GM08714 (cell line): ENCODE results near the gene ASPRV1.
"Not testable (repeated sequence)": the region's sequence is repeated elsewhere in the genome, so short reads cannot be mapped to it uniquely, and the experiment has no call there.

ENCODE experiments used
- H3K4me3 ChIP-seq: fragments of 200-500 bp; sonication (Bioruptor generic); 2 replicates; pipeline ENCODE4 v1.5.1; 2014; ENCODE audit warnings: mild to moderate bottlenecking, low read length, inconsistent platforms
- ZNF274 ChIP-seq: IDR thresholded peaks from 2 replicates; pipeline ENCODE4 v1.6.1; 2012; ENCODE audit warnings: mild to moderate bottlenecking, low read depth, low read length

The ASPRV1 gene

GRCh38 chr2:69959425-69959824 is 2.0 kb downstream of the ASPRV1 start:
- TF ChIP-seq ZNF274 = no peak
- H3K4me3 ChIP-seq = no peak overlapping the region

- TF ChIP-seq ZNF274 = no peak
- H3K4me3 ChIP-seq = no peak overlapping the region
These were observed 3.0 kb downstream of the ASPRV1 start for GRCh38 chr2:69958480-69958879.

- TF ChIP-seq ZNF274 = no peak
- H3K4me3 ChIP-seq = no peak overlapping the region
These were observed 3.5 kb downstream of the ASPRV1 start for GRCh38 chr2:69957965-69958364.

- no peak overlapping the region for H3K4me3 ChIP-seq
- TF ChIP-seq ZNF274 = no peak
These were observed 4.9 kb downstream of the ASPRV1 start for GRCh38 chr2:69956475-69956979.

- no peak for TF ChIP-seq ZNF274
- H3K4me3 ChIP-seq = no peak overlapping the region
These were observed 6.4 kb downstream of the ASPRV1 start for GRCh38 chr2:69955029-69955428.

GRCh38 chr2:69954084-69954483 is 7.3 kb downstream of the ASPRV1 start:
- no peak overlapping the region for H3K4me3 ChIP-seq
- no peak for TF ChIP-seq ZNF274

GRCh38 chr2:69952336-69953115 is 8.9 kb downstream of the ASPRV1 start:
- H3K4me3 ChIP-seq = no peak overlapping the region
- no peak for TF ChIP-seq ZNF274

GRCh38 chr2:69950671-69951070 is 10.8 kb downstream of the ASPRV1 start:
- H3K4me3 ChIP-seq = not testable (repeated sequence)

- TF ChIP-seq ZNF274 = no peak
- no peak overlapping the region for H3K4me3 ChIP-seq
These were observed 11.2 kb downstream of the ASPRV1 start for GRCh38 chr2:69950241-69950640.

GRCh38 chr2:69948963-69949645 is 12.3 kb downstream of the ASPRV1 start:
- no peak overlapping the region for H3K4me3 ChIP-seq
- no peak for TF ChIP-seq ZNF274

GRCh38 chr2:69948032-69948962 is 13.1 kb downstream of the ASPRV1 start:
- no peak for TF ChIP-seq ZNF274
- no peak overlapping the region for H3K4me3 ChIP-seq

- no peak for TF ChIP-seq ZNF274
- no peak overlapping the region for H3K4me3 ChIP-seq
These were observed 14.0 kb downstream of the ASPRV1 start for GRCh38 chr2:69947325-69947931.

- TF ChIP-seq ZNF274 = no peak
- H3K4me3 ChIP-seq = no peak overlapping the region
These were observed 14.8 kb downstream of the ASPRV1 start for GRCh38 chr2:69946351-69947324.
